Right renal pelvis (tissue), 4 donors: Measurements from ENCODE around the gene ZNRD2. TPM values are rescaled to one million over a fixed set of nuclear protein-coding genes. Genes with fewer than 3 reads are reported as not detected.

Source experiments
- DNase-seq, 4 donors: peaks; one replicate each; pipeline ENCODE4 v3.0.0-alpha.2; 2013; ENCODE audit warnings: low read depth in 4 of 4, low spot score in 3 of 4, missing footprints in 1 of 4
- polyA plus RNA-seq, 4 donors: library from polyadenylated mRNA; unstranded; fragments of 120-200 nt; gene quantifications; one replicate each; pipeline ENCODE4 v1.2.1, GENCODE V29; 2013; ENCODE audit not compliant: insufficient read length in 4 of 4

The ZNRD2 gene
- polyA plus RNA-seq, 4 donors = 53.3 to 69.1 (median 55.6) TPM

- DNase-seq = no peak
These were observed 13.3 kb downstream of the ZNRD2 start for GRCh38 chr11:65583589-65583988.

- DNase-seq = no peak
These were observed 13.8 kb downstream of the ZNRD2 start for GRCh38 chr11:65584106-65584505.

GRCh38 chr11:65584723-65585171 is 14.5 kb downstream of the ZNRD2 start:
- DNase-seq = no peak

- DNase-seq = no peak
These were observed 15.3 kb downstream of the ZNRD2 start for GRCh38 chr11:65585396-65586246.

GRCh38 chr11:65586247-65586630 is 16.0 kb downstream of the ZNRD2 start:
- DNase-seq = no peak

GRCh38 chr11:65586676-65587075 is 16.4 kb downstream of the ZNRD2 start:
- no peak for DNase-seq

GRCh38 chr11:65588199-65589054 is 18.1 kb downstream of the ZNRD2 start:
- no peak for DNase-seq

GRCh38 chr11:65589444-65590239 is 19.4 kb downstream of the ZNRD2 start:
- no peak for DNase-seq

GRCh38 chr11:65590240-65590738 is 20.0 kb downstream of the ZNRD2 start:
- DNase-seq = no peak

GRCh38 chr11:65591939-65592857 is 21.9 kb downstream of the ZNRD2 start:
- DNase-seq = no peak

- no peak for DNase-seq
These were observed 22.7 kb downstream of the ZNRD2 start for GRCh38 chr11:65592858-65593517.

- no peak for DNase-seq
These were observed 23.5 kb downstream of the ZNRD2 start for GRCh38 chr11:65593518-65594414.

- no peak for DNase-seq
These were observed 24.9 kb downstream of the ZNRD2 start for GRCh38 chr11:65595131-65595530.

GRCh38 chr11:65595543-65596281 is 25.4 kb downstream of the ZNRD2 start, which contains the start of gene KCNK7:
TSS of gene KCNK7 (minus strand) at chr11:65595800. CDS start at chr11:65595772, 28 bp downstream.
- no peak for DNase-seq

GRCh38 chr11:65596520-65596919 is 26.2 kb downstream of the ZNRD2 start:
- DNase-seq = no peak

GRCh38 chr11:65598258-65598699 is 28.0 kb downstream of the ZNRD2 start:
- no peak for DNase-seq
